Fibroblast of mammary gland (primary cell): ENCODE results near the gene GRID2.

Source experiments
- DNase-seq: peaks from one replicate; pipeline ENCODE4 v3.0.0-alpha.2; 2010; ENCODE audit warnings: low read depth
- H3K4me3 ChIP-seq: 2 replicates; pipeline ENCODE4 v1.5.1; 2011; ENCODE audit warnings: low read depth, mild to moderate bottlenecking, low read length, moderate library complexity; ENCODE audit not compliant: control insufficient read depth
- TF ChIP-seq, protein P1 (sequence below): conservative IDR thresholded peaks from 2 replicates; pipeline ENCODE4 v1.5.1; 2011; ENCODE audit warnings: low read depth, low read length, inconsistent platforms; ENCODE audit not compliant: control insufficient read depth, insufficient read depth

Gene GRID2

GRCh38 chr4:93403571-93403970 lies 1099.8 kb downstream of the GRID2 start:
- TF ChIP-seq, protein P1, sequence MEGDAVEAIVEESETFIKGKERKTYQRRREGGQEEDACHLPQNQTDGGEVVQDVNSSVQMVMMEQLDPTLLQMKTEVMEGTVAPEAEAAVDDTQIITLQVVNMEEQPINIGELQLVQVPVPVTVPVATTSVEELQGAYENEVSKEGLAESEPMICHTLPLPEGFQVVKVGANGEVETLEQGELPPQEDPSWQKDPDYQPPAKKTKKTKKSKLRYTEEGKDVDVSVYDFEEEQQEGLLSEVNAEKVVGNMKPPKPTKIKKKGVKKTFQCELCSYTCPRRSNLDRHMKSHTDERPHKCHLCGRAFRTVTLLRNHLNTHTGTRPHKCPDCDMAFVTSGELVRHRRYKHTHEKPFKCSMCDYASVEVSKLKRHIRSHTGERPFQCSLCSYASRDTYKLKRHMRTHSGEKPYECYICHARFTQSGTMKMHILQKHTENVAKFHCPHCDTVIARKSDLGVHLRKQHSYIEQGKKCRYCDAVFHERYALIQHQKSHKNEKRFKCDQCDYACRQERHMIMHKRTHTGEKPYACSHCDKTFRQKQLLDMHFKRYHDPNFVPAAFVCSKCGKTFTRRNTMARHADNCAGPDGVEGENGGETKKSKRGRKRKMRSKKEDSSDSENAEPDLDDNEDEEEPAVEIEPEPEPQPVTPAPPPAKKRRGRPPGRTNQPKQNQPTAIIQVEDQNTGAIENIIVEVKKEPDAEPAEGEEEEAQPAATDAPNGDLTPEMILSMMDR, result no peak
- H3K4me3 ChIP-seq, result no peak overlapping the region
- no peak for DNase-seq

GRCh38 chr4:93407493-93408275 lies 1103.9 kb downstream of the GRID2 start:
- DNase-seq, result no peak
- H3K4me3 ChIP-seq, result no peak overlapping the region
- TF ChIP-seq, protein P1, result no peak

DNA sequence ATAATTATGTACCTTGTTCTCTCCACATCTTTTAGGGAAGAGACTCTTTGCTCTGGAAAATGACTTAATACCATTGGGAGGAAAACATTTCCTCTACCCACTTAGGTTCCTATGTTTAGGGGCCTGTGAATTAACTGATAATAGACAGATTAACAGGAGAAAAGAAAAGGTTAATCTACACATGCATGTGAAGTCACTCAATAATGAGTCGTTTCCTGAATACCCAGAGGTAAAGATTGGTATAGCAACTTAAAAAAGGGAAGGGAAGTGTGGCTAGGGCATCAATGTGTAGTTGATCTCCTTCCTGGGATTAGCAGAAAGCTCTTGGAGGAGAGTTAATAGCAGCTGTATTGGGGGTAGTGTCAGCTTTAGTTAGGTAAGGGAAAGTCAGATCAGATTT lies 1105.3 kb downstream of the GRID2 start:
- no peak overlapping the region for H3K4me3 ChIP-seq
- TF ChIP-seq, protein P1, result no peak
- DNase-seq, result no peak

DNA sequence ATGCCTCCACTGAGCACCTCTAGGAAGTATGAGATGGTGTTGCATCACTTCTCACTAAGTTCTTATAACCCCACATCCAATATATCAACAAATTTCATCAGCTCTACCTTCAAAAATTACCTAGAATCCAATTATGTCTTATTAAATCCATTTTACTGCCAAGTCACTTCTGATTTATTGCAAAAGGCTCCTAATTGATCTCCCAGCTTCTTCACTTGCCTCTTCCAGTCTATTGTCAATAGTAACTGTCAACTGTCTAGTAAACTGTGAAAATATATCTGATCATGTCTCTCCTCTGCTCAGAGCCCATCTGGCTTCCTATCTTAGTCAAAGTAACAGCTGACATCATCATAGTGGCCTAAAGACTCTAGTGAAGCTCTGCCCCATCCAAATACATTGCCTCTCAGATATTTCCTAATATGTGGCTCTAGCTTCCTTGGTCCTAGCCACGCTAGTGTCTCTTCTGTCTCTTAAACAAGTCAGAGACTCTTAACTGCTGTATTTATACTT lies 1110.3 kb downstream of the GRID2 start:
- TF ChIP-seq, protein P1, result no peak
- no peak overlapping the region for H3K4me3 ChIP-seq
- DNase-seq, result no peak

GRCh38 chr4:93416344-93417128 lies 1112.8 kb downstream of the GRID2 start:
- TF ChIP-seq, protein P1, result no peak
- DNase-seq, result no peak
- no peak overlapping the region for H3K4me3 ChIP-seq

DNA sequence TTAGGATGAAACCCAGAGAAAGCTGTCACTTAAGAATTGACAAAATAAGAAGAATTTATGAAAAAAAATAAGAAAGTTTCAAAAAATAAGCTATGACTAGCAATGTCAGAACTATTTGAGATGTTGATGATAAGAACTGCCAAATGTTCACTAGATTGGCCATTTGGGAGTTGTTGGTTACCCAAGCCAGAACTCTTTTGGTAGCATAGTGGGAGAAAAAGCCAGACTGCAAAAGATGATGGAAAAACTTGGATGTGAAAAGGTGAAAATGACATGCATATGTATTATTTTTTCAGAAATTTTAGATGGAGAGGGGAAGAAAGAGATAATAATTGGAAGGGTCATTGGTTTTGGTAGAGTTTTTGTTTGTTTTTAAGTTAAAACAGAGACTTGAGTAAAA lies 1127.6 kb downstream of the GRID2 start:
- DNase-seq, result no peak
- TF ChIP-seq, protein P1, result no peak
- no peak overlapping the region for H3K4me3 ChIP-seq
